ENCODE data around the gene PKP1. TPM values are rescaled to one million over a fixed set of nuclear protein-coding genes. Genes with fewer than 3 reads are reported as not detected.

The PKP1 gene
- total and polyA plus RNA-seq, 5 donors = 0.02 to 0.22 (median 0.03) TPM; not detected in 2

DNA sequence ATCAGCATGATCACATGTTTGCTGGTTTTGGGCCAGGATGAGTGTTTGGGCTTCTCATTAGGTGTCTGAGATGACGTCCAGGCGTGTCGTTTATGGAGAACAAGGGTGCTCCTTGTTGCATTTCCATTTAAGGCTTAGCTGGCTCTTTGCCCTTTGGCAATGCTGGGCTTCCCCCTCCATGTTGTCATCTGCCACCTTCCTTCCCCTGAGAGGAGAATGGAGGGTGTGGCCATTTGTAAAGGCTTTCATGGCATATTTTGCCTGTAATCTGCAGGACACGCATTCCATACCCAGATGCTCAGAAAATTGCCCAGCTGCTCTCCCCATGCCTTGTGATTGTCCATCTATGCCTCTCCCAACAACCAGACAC lies 27.7 kb downstream of the PKP1 start:
- Histone ChIP-seq H3K27me3 (ENCODE audit: control insufficient read depth, insufficient read depth) (no peaks in the 10 kb centered on the region), H3K4me3 (ENCODE audit: low read length) (no peak overlapping the region), H3K9me3 (ENCODE audit: control insufficient read depth, low read length) (no peaks in the 10 kb centered on the region), H3K27ac (ENCODE audit: low read length) (peak overlapping the region; percentile 47), H3K4me1 (ENCODE audit: control insufficient read depth, insufficient read depth, low read length) (peaks cover 11% of the 10 kb centered on the region)
- intact Hi-C loops (cut with DNase I) = no loop called here
- DNase-seq (peak in 2 of 3 donors; percentile 40 to 58), ATAC-seq (peak; percentile 25 to 55)
- 31% methylated on average over 4 of the region's 4 CpGs for WGBS

DNA sequence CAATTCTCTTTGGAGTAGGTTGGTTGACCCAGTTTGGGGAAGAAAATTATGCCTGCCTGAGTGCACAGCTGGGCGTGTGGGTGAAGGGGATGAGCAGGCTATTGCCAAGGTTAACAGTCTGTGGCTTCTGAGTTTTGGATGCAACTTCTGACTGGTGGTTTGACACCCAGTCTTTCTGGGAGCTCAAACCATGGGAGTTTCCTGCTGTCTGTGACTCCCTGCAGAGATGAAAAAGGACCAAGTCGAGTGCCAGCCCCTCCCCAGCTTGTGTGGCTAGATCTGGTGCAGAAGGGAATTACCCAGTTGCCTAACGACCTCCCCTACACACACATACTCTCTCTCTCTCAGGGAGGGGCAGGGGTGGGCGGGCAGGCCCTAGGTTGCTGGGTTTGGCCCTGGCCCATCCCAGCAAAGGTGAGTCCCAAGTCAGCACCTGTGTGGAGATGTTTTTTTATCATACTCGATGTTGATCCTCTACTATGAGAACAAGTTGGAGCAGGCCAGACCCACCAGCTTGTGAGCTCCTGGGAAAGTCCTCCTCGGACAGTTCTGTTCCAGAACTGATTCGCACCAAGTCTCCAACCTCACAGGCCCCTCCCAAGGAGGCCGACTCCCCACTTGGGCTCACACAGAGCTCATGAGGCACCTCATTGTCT lies 28.2 kb downstream of the PKP1 start:
- Histone ChIP-seq H3K9me3 (ENCODE audit: control insufficient read depth, low read length) (no peaks in the 10 kb centered on the region), H3K4me1 (ENCODE audit: control insufficient read depth, insufficient read depth, low read length) (peaks cover 11% of the 10 kb centered on the region), H3K4me3 (ENCODE audit: low read length) (no peak overlapping the region), H3K27ac (ENCODE audit: low read length) (peak overlapping the region; percentile 47), H3K27me3 (ENCODE audit: control insufficient read depth, insufficient read depth) (no peaks in the 10 kb centered on the region)
- WGBS = 67% methylated on average over 8 of the region's 8 CpGs
- intact Hi-C loops (cut with DNase I) = no loop called here
- DNase-seq (no peak), ATAC-seq (no peak)

DNA sequence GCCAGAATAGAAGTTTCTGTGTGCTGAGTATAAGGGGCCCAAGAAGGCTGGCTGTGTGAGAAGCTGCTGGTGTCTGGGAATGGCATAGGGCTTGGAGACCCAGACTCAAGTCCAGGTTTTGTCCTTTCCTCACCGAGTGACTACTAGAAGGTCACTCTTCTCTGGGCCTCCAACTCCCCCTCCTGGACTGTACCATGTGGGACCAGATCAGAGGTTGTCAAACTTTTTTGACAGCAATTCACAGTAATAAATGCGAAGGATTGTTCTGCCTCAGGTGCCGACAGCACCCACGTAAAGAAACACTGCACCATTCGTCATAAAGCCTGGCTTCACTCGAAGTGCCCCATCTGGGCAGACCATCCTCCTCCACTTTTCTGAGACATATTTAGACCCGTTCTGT lies 29.0 kb downstream of the PKP1 start:
- no peak for ATAC-seq
- Histone ChIP-seq H3K4me3 (ENCODE audit: low read length) (no peak overlapping the region), H3K4me1 (ENCODE audit: control insufficient read depth, insufficient read depth, low read length) (peaks cover 11% of the 10 kb centered on the region), H3K27ac (ENCODE audit: low read length) (no peak overlapping the region), H3K9me3 (ENCODE audit: control insufficient read depth, low read length) (no peaks in the 10 kb centered on the region), H3K27me3 (ENCODE audit: control insufficient read depth, insufficient read depth) (no peaks in the 10 kb centered on the region)
- intact Hi-C loops (cut with DNase I) = no loop called here
- 87% methylated on average over 7 of the region's 7 CpGs for WGBS
- DNase-seq = no peak

DNA sequence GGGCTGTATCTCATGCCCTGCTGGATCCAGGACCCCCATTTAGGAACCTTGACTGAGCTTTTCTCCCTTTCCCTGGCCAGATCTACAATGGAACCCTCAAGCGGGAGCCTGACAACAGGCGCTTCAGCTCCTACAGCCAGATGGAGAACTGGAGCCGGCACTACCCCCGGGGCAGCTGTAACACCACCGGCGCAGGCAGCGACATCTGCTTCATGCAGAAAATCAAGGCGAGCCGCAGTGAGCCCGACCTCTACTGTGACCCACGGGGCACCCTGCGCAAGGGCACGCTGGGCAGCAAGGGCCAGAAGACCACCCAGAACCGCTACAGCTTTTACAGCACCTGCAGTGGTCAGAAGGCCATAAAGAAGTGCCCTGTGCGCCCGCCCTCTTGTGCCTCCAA lies 29.8 kb downstream of the PKP1 start:
- no peaks in the 10 kb centered on the region for H3K9me3 ChIP-seq (ENCODE audit: control insufficient read depth, low read length)
- intact Hi-C loops (cut with DNase I) = no loop called here
- no peaks in the 10 kb centered on the region for H3K27me3 ChIP-seq (ENCODE audit: control insufficient read depth, insufficient read depth)
- peaks cover 11% of the 10 kb centered on the region for H3K4me1 ChIP-seq (ENCODE audit: control insufficient read depth, insufficient read depth, low read length)
- no peak overlapping the region for H3K27ac ChIP-seq (ENCODE audit: low read length)
- H3K4me3 ChIP-seq (ENCODE audit: low read length) = no peak overlapping the region
- 94% methylated on average over 16 of the region's 16 CpGs for WGBS
- DNase-seq (no peak), ATAC-seq (no peak)

DNA sequence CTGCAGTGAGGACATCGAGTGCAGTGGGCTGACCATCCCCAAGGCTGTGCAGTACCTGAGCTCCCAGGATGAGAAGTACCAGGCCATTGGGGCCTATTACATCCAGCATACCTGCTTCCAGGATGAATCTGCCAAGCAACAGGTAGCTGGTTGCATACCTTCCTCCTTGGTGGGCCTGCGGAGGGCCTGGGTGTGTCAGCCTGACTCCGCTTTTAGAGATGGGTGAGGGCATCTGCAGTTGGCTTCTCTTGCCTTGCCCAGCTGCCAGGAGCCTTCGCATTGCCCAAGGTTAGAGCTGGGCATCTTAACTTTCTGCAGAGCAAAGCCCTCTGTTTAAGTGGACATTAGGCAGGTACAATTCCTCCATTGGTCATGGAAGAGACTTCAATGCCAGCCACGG lies 33.2 kb downstream of the PKP1 start:
- Histone ChIP-seq H3K27ac (ENCODE audit: low read length) (no peak overlapping the region), H3K9me3 (ENCODE audit: control insufficient read depth, low read length) (no peaks in the 10 kb centered on the region), H3K27me3 (ENCODE audit: control insufficient read depth, insufficient read depth) (no peaks in the 10 kb centered on the region), H3K4me1 (ENCODE audit: control insufficient read depth, insufficient read depth, low read length) (peaks cover under 1% of the 10 kb centered on the region), H3K4me3 (ENCODE audit: low read length) (no peak overlapping the region)
- WGBS = 95% methylated on average over 5 of the region's 5 CpGs
- no peak for ATAC-seq
- no peak for DNase-seq
- intact Hi-C loops (cut with DNase I) = no loop called here

DNA sequence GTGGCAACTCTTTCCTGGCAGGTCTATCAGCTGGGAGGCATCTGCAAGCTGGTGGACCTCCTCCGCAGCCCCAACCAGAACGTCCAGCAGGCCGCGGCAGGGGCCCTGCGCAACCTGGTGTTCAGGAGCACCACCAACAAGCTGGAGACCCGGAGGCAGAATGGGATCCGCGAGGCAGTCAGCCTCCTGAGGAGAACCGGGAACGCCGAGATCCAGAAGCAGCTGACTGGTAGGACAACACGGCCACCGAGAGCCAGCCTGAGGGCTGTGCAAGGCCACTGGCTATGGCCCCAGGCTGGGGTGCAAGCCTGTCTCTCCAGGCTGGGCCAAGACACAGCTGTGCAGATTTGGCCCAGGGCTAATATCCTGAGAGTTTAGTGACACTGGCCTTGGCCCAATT lies 34.2 kb downstream of the PKP1 start:
- Histone ChIP-seq H3K27ac (ENCODE audit: low read length) (no peak overlapping the region), H3K4me3 (ENCODE audit: low read length) (no peak overlapping the region), H3K4me1 (ENCODE audit: control insufficient read depth, insufficient read depth, low read length) (no peaks in the 10 kb centered on the region), H3K9me3 (ENCODE audit: control insufficient read depth, low read length) (no peaks in the 10 kb centered on the region), H3K27me3 (ENCODE audit: control insufficient read depth, insufficient read depth) (no peaks in the 10 kb centered on the region)
- intact Hi-C loops (cut with DNase I) = no loop called here
- whole genome bisulfite sequencing = 90% methylated on average over 13 of the region's 13 CpGs
- ATAC-seq (no peak), DNase-seq (no peak)

DNA sequence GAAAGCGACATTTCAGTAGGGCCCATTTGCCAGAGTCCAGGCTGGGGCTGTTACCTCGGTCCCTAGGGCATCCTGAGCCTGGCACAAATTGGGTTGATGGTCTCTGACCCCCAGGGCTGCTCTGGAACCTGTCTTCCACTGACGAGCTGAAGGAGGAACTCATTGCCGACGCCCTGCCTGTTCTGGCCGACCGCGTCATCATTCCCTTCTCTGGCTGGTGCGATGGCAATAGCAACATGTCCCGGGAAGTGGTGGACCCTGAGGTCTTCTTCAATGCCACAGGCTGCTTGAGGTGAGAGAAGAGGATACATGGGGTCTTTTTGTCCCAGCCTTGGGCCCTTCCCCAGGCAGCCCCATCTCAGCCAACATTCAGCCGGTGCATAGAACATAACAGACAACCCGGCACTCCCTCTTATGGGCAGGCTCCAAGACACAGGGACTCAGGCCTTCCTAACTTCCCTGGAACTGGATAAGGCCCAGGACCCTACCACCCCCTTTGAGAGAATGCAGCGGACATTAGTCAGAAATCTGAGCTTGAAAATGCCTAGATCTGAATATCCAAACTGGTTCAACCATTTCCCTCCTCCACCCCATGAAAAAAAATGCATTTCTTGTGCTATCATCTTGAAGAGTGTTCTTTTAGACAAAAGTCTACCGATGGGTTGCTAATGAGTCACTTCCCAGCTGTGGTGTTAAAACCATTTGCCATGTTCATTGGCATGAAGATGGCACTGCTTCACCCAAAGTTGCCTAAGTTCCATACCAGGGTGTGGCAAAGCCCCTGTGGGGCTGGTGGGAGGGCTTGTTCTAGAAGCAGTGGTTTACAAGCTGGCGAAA lies 35.4 kb downstream of the PKP1 start:
- ATAC-seq (no peak), DNase-seq (no peak)
- Histone ChIP-seq H3K9me3 (ENCODE audit: control insufficient read depth, low read length) (no peaks in the 10 kb centered on the region), H3K27ac (ENCODE audit: low read length) (no peak overlapping the region), H3K4me1 (ENCODE audit: control insufficient read depth, insufficient read depth, low read length) (no peaks in the 10 kb centered on the region), H3K4me3 (ENCODE audit: low read length) (no peak overlapping the region), H3K27me3 (ENCODE audit: control insufficient read depth, insufficient read depth) (no peaks in the 10 kb centered on the region)
- 84% methylated on average over 15 of the region's 15 CpGs for WGBS
- intact Hi-C loops (cut with DNase I) = no loop called here

DNA sequence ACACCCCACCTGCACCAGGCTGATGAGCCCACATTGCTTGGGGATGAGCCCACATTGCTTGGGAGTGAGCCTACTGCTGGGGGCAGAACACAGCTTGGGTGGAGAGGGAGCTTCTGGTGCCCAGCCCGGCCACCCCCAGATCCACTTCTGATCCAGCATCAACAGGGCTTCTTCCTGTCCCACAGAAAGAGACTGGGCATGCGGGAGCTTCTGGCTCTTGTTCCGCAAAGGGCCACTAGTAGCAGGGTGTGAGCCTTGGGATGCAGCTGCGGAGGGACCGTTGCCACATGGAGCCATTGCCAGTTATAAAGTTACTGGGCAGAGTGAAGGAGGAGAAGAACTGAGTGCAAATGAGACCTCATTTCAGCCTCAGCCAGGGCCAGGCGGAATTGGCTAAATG lies 36.3 kb downstream of the PKP1 start:
- no peak for ATAC-seq
- intact Hi-C loops (cut with DNase I) = no loop called here
- no peaks in the 10 kb centered on the region for H3K4me1 ChIP-seq (ENCODE audit: control insufficient read depth, insufficient read depth, low read length)
- no peaks in the 10 kb centered on the region for H3K27me3 ChIP-seq (ENCODE audit: control insufficient read depth, insufficient read depth)
- H3K9me3 ChIP-seq (ENCODE audit: control insufficient read depth, low read length) = no peaks in the 10 kb centered on the region
- WGBS = 93% methylated on average over 6 of the region's 6 CpGs
- no peak overlapping the region for H3K27ac ChIP-seq (ENCODE audit: low read length)
- DNase-seq = no peak
- H3K4me3 ChIP-seq (ENCODE audit: low read length) = no peak overlapping the region

DNA sequence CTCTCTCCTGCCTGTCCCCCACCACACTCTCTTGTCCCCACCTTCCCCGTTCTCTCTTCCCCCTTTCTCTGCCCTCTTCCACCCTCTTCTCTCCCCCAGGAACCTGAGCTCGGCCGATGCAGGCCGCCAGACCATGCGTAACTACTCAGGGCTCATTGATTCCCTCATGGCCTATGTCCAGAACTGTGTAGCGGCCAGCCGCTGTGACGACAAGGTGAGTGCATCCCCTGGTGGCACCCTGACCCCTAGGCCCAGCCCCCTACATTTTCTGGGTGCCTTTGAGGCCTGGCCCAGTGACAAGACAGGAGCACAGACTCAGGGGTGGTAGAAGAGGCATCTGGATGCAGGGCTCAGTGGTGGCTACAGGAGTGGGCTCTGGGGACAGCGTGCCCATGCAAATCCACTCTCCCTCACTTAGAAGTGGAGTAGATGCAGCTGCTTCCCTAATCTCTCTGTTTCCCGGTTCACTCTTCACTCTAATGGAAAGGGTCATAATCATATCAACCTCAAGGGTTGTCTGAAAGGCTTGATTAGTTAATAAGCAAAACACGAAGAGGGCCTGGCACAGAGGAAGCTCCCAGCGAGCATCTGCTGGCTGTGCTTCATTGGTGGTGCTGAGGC lies 37.0 kb downstream of the PKP1 start:
- Histone ChIP-seq H3K4me1 (ENCODE audit: control insufficient read depth, insufficient read depth, low read length) (no peaks in the 10 kb centered on the region), H3K27ac (ENCODE audit: low read length) (no peak overlapping the region), H3K9me3 (ENCODE audit: control insufficient read depth, low read length) (no peaks in the 10 kb centered on the region), H3K4me3 (ENCODE audit: low read length) (no peak overlapping the region), H3K27me3 (ENCODE audit: control insufficient read depth, insufficient read depth) (no peaks in the 10 kb centered on the region)
- no peak for ATAC-seq
- 69% methylated on average over 12 of the region's 12 CpGs for whole genome bisulfite sequencing
- no peak for DNase-seq
- intact Hi-C loops (cut with DNase I) = no loop called here

DNA sequence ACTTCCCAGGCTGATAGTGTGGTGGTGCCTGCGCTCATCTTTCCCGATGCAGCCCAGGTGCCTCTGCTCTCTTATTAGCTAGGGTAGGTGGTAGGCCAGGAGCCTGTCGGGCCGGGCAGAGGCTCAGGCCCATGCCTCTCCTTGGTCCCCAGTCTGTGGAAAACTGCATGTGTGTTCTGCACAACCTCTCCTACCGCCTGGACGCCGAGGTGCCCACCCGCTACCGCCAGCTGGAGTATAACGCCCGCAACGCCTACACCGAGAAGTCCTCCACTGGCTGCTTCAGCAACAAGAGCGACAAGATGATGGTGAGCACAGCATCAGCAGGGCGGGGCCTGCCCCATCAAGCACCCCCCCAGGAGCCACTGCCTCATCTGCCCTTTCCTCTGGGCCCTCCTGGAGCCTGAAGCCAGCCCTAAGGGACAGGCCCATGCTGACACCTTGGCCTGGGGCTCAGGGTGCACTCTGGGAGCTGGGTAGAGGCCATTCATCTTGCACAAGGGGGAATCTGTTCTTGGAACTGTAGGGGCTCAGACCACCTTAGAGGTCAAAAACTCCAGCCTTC lies 38.6 kb downstream of the PKP1 start:
- Histone ChIP-seq H3K4me1 (ENCODE audit: control insufficient read depth, insufficient read depth, low read length) (no peaks in the 10 kb centered on the region), H3K4me3 (ENCODE audit: low read length) (no peak overlapping the region), H3K27ac (ENCODE audit: low read length) (no peak overlapping the region), H3K9me3 (ENCODE audit: control insufficient read depth, low read length) (no peaks in the 10 kb centered on the region), H3K27me3 (ENCODE audit: control insufficient read depth, insufficient read depth) (no peaks in the 10 kb centered on the region)
- no peak for ATAC-seq
- WGBS = 89% methylated on average over 15 of the region's 15 CpGs
- intact Hi-C loops (cut with DNase I) = no loop called here
- no peak for DNase-seq

Data from right cardiac atrium (tissue), 5 donors.